Smooth muscle cell of trachea (primary cell): Measurements from ENCODE around the gene ABHD1. TPM values are rescaled to one million over a fixed set of nuclear protein-coding genes. Genes with fewer than 3 reads are reported as not detected.

Experiments used
- total RNA-seq: library from RNA; depleted of rRNA; stranded (reverse); fragments of >200 nt; gene quantifications from 2 replicates; pipeline ENCODE4 v1.2.1, GENCODE V29; 2014

ABHD1 gene
- total RNA-seq, result under 0.01 and 0.15 TPM in 2 replicates

GRCh38 chr2:27123302-27124150 lies at the start of gene ABHD1:
Gene ABHD1 (plus strand): TSS chr2:27123815. CDS start chr2:27123949, 134 bp downstream.

GRCh38 chr2:27078267-27079194 lies 45.1 kb upstream of the ABHD1 start, which contains the start of gene EMILIN1:
Gene EMILIN1 (plus strand): TSS chr2:27078615. CDS start chr2:27079066, 451 bp downstream.

GRCh38 chr2:27086724-27087593 lies 36.7 kb upstream of the ABHD1 start, which contains the start of gene KHK:
Gene KHK (plus strand): TSS chr2:27086772. CDS start chr2:27087260, 488 bp downstream.

GRCh38 chr2:27118525-27119329 lies 4.9 kb upstream of the ABHD1 start, which contains the start of gene CGREF1:
Gene CGREF1 (minus strand): TSS chr2:27119128. CDS start chr2:27104366, 14,762 bp downstream.

GRCh38 chr2:27133905-27134780 lies 10.5 kb downstream of the ABHD1 start, which contains the start of gene PREB:
Gene PREB (minus strand): TSS chr2:27134636. CDS start chr2:27134421, 215 bp downstream.

GRCh38 chr2:27139310-27139709 lies 15.7 kb downstream of the ABHD1 start, which contains the start of gene PRR30:
Gene PRR30 (minus strand): TSS chr2:27139410. CDS start chr2:27138329, 1,081 bp downstream.

GRCh38 chr2:27148801-27149439 lies 25.3 kb downstream of the ABHD1 start, which contains the start of gene TCF23:
Gene TCF23 (plus strand): TSS chr2:27149004. CDS start chr2:27149134, 130 bp downstream.

Other genes starting within 250 kb of the ABHD1 start
- 5.8 and 8.1 TPM in 2 replicates for gene MAPRE3, start 153.2 kb upstream of the ABHD1 start, total RNA-seq
- 33.7 and 38.5 TPM in 2 replicates for gene TMEM214, start 90.8 kb upstream of the ABHD1 start, total RNA-seq
- gene AGBL5, start 72.1 kb upstream of the ABHD1 start, total RNA-seq, result 24.6 and 33.2 TPM in 2 replicates
- 409 and 544 TPM in 2 replicates for gene OST4, start 52.2 kb upstream of the ABHD1 start, total RNA-seq
- 305 and 366 TPM in 2 replicates for gene EMILIN1, start 45.2 kb upstream of the ABHD1 start, total RNA-seq
- 0.50 and 1.3 TPM in 2 replicates for gene KHK, start 37.0 kb upstream of the ABHD1 start, total RNA-seq
- 3.6 and 6.1 TPM in 2 replicates for gene CGREF1, start 4.7 kb upstream of the ABHD1 start, total RNA-seq
- gene PREB, start 10.8 kb downstream of the ABHD1 start, total RNA-seq, result 33.7 and 40.2 TPM in 2 replicates
- gene PRR30, start 15.6 kb downstream of the ABHD1 start, total RNA-seq, result not detected in 2 replicates
- gene TCF23, start 25.2 kb downstream of the ABHD1 start, total RNA-seq, result not detected in 2 replicates
- 197 and 218 TPM in 2 replicates for gene ATRAID, start 88.2 kb downstream of the ABHD1 start, total RNA-seq
- 13.7 and 15.1 TPM in 2 replicates for gene SLC5A6, start 88.5 kb downstream of the ABHD1 start, total RNA-seq
- 37.8 and 41.5 TPM in 2 replicates for gene CAD, start 93.6 kb downstream of the ABHD1 start, total RNA-seq
- 0.15 and 0.50 TPM in 2 replicates for gene SLC30A3, start 139.2 kb downstream of the ABHD1 start, total RNA-seq
- gene DNAJC5G, start 151.6 kb downstream of the ABHD1 start, total RNA-seq, result not detected in 2 replicates
- under 0.01 TPM in 1 of 2 replicates, not detected in the other for gene TRIM54, start 158.6 kb downstream of the ABHD1 start, total RNA-seq
- 1.5 and 1.8 TPM in 2 replicates for gene UCN, start 184.6 kb downstream of the ABHD1 start, total RNA-seq
- gene MPV17, start 199.3 kb downstream of the ABHD1 start, total RNA-seq, result 111 and 117 TPM in 2 replicates
- 33.4 and 34.6 TPM in 2 replicates for gene GTF3C2, start 232.9 kb downstream of the ABHD1 start, total RNA-seq
- 30.4 and 31.1 TPM in 2 replicates for gene EIF2B4, start 246.5 kb downstream of the ABHD1 start, total RNA-seq
- gene SNX17, start 246.8 kb downstream of the ABHD1 start, total RNA-seq, result 164 and 222 TPM in 2 replicates